GM19239 (cell line): Measurements from ENCODE around the gene CHRNG.

ENCODE experiments used
- DNase-seq: peaks from one replicate; pipeline ENCODE4 v3.0.0; 2011; ENCODE audit warnings: low spot score; ENCODE audit not compliant: insufficient read length
- FAIRE-seq: peaks from 2 replicates; lab custom pipeline; 2011; peaks lifted over from hg19 to GRCh38; lab: Jason Lieb, UNC

The CHRNG gene

GRCh38 chr2:232573042-232573441 is 33.5 kb downstream of the CHRNG start:
- no peak for DNase-seq
- FAIRE-seq = no peak

GRCh38 chr2:232573771-232574435 is 34.4 kb downstream of the CHRNG start:
- FAIRE-seq (no peak), DNase-seq (no peak)

GRCh38 chr2:232574674-232575403 is 35.3 kb downstream of the CHRNG start:
- FAIRE-seq = no peak

GRCh38 chr2:232575404-232575746 is 35.9 kb downstream of the CHRNG start:
- DNase-seq = no peak
- no peak for FAIRE-seq

More at GRCh38 chr2:232574674-232575403, 35.3 kb downstream of the CHRNG start:
- no peak for DNase-seq

GRCh38 chr2:232576995-232577394 is 37.5 kb downstream of the CHRNG start:
- DNase-seq (no peak), FAIRE-seq (no peak)

- DNase-seq (no peak), FAIRE-seq (no peak)
Measured at GRCh38 chr2:232577841-232578240, 38.3 kb downstream of the CHRNG start.

- DNase-seq = no peak
- no peak for FAIRE-seq
Measured at GRCh38 chr2:232578626-232579025, 39.1 kb downstream of the CHRNG start.

- FAIRE-seq (peak; percentile 8), DNase-seq (no peak)
Measured at GRCh38 chr2:232580648-232580981, 41.1 kb downstream of the CHRNG start.

GRCh38 chr2:232581725-232582124 is 42.2 kb downstream of the CHRNG start:
- no peak for FAIRE-seq
- peak; percentile 15 for DNase-seq

GRCh38 chr2:232584238-232584637 is 44.7 kb downstream of the CHRNG start:
- DNase-seq (no peak), FAIRE-seq (no peak)

GRCh38 chr2:232586943-232587505 is 47.5 kb downstream of the CHRNG start:
- FAIRE-seq (no peak), DNase-seq (no peak)

- FAIRE-seq (no peak), DNase-seq (no peak)
Measured at GRCh38 chr2:232587512-232587911, 48.0 kb downstream of the CHRNG start.

GRCh38 chr2:232588031-232588430 is 48.5 kb downstream of the CHRNG start:
- no peak for FAIRE-seq
- DNase-seq = no peak

GRCh38 chr2:232588680-232589585 is 49.4 kb downstream of the CHRNG start:
- FAIRE-seq = no peak
- DNase-seq = no peak

GRCh38 chr2:232592772-232593395 is 53.4 kb downstream of the CHRNG start:
- DNase-seq = no peak
- FAIRE-seq = no peak

- FAIRE-seq (no peak), DNase-seq (no peak)
Measured at GRCh38 chr2:232593982-232594381, 54.5 kb downstream of the CHRNG start.
